Activated CD8-positive, alpha-beta T cell treated with anti-CD3 and anti-CD28 coated beads, Interleukin-2, amount 10 ng/mL, durations not matched to agents 7 days and 5 days (primary cell): Measurements from ENCODE around the gene LPA. TPM values are rescaled to one million over a fixed set of nuclear protein-coding genes. Genes with fewer than 3 reads are reported as not detected.
"Not testable (repeated sequence)": the region's sequence is repeated elsewhere in the genome, so short reads cannot be mapped to it uniquely, and the experiment has no call there.

ENCODE experiments used
- ATAC-seq: fragments of 150-1000 bp; cut with Tn5 transposase; one replicate; pipeline ENCODE4 v1.10.0; 2021; ENCODE audit warnings: moderate library complexity
- CTCF ChIA-PET: fragments of 350-600 bp; sonication (Branson Sonifier 250); formaldehyde crosslinking; loops from one replicate; lab custom pipeline; 2021; ENCODE audit warnings: antibody characterized with exemption; lab: Charles Lee
- POLR2A ChIA-PET: fragments of 350-600 bp; sonication (Branson Sonifier 250); formaldehyde crosslinking; loops from one replicate; lab custom pipeline; 2021; ENCODE audit warnings: antibody characterized with exemption; lab: Charles Lee
- DNase-seq: peaks from one replicate; pipeline ENCODE4 v3.0.0-alpha.2; 2020
- H3K27ac Mint-ChIP-seq: one replicate; pipeline ENCODE4 v1.8.0; 2021; ENCODE audit warnings: mild to moderate bottlenecking, mixed read lengths
- H3K27me3 Mint-ChIP-seq: one replicate; pipeline ENCODE4 v1.8.0; 2021; ENCODE audit warnings: low read depth, mixed read lengths
- H3K36me3 Mint-ChIP-seq: one replicate; pipeline ENCODE4 v1.8.0; 2021; ENCODE audit warnings: low read depth, mixed read lengths
- H3K4me1 Mint-ChIP-seq: one replicate; pipeline ENCODE4 v1.8.0; 2021; ENCODE audit warnings: low read depth, mixed read lengths
- H3K4me3 Mint-ChIP-seq: one replicate; pipeline ENCODE4 v1.8.0; 2021; ENCODE audit warnings: mild to moderate bottlenecking, mixed read lengths
- H3K9me3 Mint-ChIP-seq: one replicate; pipeline ENCODE4 v1.8.0; 2022; ENCODE audit warnings: mixed read lengths; ENCODE audit not compliant: insufficient read depth
- total RNA-seq, 2 experiments: library from RNA; stranded (reverse); gene quantifications; one replicate each; pipeline ENCODE4 v1.2.3, GENCODE V29; 2021

LPA gene, protein sequence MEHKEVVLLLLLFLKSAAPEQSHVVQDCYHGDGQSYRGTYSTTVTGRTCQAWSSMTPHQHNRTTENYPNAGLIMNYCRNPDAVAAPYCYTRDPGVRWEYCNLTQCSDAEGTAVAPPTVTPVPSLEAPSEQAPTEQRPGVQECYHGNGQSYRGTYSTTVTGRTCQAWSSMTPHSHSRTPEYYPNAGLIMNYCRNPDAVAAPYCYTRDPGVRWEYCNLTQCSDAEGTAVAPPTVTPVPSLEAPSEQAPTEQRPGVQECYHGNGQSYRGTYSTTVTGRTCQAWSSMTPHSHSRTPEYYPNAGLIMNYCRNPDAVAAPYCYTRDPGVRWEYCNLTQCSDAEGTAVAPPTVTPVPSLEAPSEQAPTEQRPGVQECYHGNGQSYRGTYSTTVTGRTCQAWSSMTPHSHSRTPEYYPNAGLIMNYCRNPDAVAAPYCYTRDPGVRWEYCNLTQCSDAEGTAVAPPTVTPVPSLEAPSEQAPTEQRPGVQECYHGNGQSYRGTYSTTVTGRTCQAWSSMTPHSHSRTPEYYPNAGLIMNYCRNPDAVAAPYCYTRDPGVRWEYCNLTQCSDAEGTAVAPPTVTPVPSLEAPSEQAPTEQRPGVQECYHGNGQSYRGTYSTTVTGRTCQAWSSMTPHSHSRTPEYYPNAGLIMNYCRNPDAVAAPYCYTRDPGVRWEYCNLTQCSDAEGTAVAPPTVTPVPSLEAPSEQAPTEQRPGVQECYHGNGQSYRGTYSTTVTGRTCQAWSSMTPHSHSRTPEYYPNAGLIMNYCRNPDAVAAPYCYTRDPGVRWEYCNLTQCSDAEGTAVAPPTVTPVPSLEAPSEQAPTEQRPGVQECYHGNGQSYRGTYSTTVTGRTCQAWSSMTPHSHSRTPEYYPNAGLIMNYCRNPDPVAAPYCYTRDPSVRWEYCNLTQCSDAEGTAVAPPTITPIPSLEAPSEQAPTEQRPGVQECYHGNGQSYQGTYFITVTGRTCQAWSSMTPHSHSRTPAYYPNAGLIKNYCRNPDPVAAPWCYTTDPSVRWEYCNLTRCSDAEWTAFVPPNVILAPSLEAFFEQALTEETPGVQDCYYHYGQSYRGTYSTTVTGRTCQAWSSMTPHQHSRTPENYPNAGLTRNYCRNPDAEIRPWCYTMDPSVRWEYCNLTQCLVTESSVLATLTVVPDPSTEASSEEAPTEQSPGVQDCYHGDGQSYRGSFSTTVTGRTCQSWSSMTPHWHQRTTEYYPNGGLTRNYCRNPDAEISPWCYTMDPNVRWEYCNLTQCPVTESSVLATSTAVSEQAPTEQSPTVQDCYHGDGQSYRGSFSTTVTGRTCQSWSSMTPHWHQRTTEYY (N-terminal part only)
- not detected for total RNA-seq

DNA sequence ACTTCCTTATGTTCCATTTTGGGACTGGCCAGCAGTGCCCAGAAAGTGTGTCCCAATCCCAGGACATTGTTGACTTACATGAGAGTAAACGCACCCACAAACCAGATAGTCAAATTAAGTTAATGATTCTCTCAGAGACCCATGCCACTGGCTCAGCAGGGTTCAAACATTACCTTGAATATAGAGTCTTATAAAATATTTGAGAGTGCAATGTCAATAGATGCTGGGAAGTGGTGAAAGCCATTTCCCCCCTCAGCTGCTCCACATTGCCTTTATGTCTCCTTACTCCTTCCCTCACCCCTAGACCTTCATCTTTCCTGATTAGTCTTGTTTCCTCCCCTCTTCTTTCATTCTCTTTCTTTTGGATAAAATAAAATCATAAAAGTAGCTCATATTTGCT, at the start of gene LPA:
Gene LPA (minus strand): TSS at position 78 of the 400 bp plus-strand sequence. CDS start 61 bp downstream, at position 17.
- H3K27me3 Mint-ChIP-seq, CTCF ChIA-PET, DNase-seq, H3K4me3 Mint-ChIP-seq, H3K36me3 Mint-ChIP-seq, H3K4me1 Mint-ChIP-seq, POLR2A ChIA-PET, H3K27ac Mint-ChIP-seq, ATAC-seq, H3K9me3 Mint-ChIP-seq: not testable (repeated sequence)

DNA sequence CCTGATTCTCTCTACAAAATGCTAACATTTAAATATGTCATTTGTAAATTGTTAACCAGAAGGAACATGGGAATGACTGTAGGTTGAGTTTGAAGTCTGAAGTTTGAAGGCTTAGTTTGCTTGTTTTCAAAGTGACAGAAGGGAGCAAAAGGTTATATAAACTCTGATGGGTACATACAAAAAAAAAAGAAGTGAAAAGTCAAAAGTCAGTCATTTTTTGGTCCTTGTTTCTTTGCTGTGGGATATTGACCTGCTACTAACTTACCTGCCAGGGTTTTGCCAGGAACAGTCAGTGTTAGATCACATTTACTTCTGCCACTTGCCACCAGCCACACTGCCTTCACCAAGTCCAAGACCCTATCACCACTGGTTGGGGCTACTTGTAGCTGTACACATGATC, 44.9 kb upstream of the LPA start:
- H3K36me3 Mint-ChIP-seq, H3K9me3 Mint-ChIP-seq, H3K27me3 Mint-ChIP-seq, H3K27ac Mint-ChIP-seq, ATAC-seq, DNase-seq, H3K4me1 Mint-ChIP-seq, CTCF ChIA-PET, H3K4me3 Mint-ChIP-seq, POLR2A ChIA-PET: not testable (repeated sequence)

DNA sequence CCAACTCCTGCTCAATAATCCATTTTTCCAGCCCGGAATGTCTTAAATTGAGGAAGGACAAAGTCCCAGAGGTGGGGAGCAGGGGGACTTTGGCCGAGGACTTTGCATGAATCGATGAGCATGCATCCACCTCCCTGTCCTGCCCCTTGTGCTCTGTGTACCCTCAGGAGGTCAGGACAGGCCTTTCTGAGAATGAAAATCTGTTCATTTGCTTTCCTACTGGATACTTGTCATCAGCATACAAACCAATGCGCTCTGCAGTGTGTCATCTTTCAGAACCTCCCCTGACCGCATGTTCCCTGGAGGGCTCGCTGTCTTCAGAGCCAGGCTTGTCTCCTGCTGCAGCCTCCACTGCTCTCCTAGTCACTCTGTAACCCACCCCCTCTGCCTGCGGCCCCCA, 40.6 kb upstream of the LPA start:
- ATAC-seq, H3K36me3 Mint-ChIP-seq, CTCF ChIA-PET, H3K9me3 Mint-ChIP-seq, POLR2A ChIA-PET, H3K4me1 Mint-ChIP-seq, H3K27me3 Mint-ChIP-seq, DNase-seq, H3K4me3 Mint-ChIP-seq, H3K27ac Mint-ChIP-seq: not testable (repeated sequence)

DNA sequence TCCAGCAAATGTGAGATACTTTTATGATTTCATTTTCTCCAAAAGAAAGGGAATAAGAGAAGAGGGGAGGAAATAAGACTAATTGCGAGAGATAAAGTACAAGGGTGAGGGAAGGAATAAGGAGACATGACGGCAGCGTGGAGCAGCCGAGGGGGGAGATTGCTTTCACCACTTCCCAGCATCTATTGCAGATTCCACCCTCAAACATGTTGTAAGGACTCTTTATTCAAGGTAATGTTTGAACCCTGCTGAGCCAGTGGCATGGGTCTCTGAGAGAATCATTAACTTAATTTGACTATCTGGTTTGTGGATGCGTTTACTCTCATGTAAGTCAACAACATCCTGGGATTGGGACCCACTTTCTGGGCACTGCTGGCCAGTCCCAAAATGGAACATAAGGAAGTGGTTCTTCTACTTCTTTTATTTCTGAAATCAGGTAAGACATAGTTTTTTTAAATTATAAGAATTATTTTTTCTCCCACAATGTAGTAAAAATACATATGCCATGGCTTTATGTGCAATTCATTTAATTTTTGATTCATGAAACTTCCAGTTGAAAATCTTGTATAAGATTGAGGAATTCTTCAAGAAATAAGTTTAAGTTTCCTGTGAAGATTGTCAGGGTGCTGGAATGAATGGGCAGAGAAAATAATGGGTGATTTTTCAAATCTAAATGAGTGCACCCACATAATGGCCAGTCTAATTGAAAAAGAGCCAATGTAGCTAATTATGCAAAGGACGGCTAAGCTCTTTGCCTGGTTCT, 38.0 kb upstream of the LPA start, which contains the start of gene PLG:
Gene PLG (plus strand): TSS at position 327 of the 763 bp plus-strand sequence. CDS start 61 bp downstream, at position 388.
- CTCF ChIA-PET, H3K27ac Mint-ChIP-seq, H3K9me3 Mint-ChIP-seq, ATAC-seq, DNase-seq, H3K4me1 Mint-ChIP-seq, H3K4me3 Mint-ChIP-seq, POLR2A ChIA-PET, H3K27me3 Mint-ChIP-seq, H3K36me3 Mint-ChIP-seq: not testable (repeated sequence)

DNA sequence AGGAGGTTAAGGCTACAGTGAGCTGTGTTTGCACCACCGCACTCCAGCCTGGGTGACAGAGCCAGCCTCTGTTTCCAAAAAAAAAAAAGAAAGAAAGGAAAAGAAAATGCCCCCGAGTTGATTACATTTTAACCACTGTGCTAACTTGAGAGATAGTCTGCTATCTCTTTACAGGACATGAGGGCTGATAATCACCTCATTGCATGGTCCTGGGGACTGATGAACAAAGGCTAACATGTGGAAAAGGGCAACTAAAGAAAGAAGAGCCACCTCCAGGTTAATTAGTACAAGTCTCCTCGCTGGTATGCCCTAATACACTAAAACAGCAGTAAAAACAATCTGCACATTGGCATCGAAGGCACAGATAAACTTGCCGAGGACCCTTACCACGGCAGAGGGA, 33.8 kb upstream of the LPA start:
- H3K9me3 Mint-ChIP-seq, result no peaks in the 10 kb centered on the region
- no peak overlapping the region for H3K4me3 Mint-ChIP-seq
- no peaks in the 10 kb centered on the region for H3K27me3 Mint-ChIP-seq
- ChIA-PET CTCF (no interaction called here), POLR2A (no interaction called here)
- H3K27ac Mint-ChIP-seq, result no peak overlapping the region
- DNase-seq, result no peak
- ATAC-seq, result no peak
- H3K4me1 Mint-ChIP-seq, result no peaks in the 10 kb centered on the region
- H3K36me3 Mint-ChIP-seq, result no peaks in the 10 kb centered on the region

DNA sequence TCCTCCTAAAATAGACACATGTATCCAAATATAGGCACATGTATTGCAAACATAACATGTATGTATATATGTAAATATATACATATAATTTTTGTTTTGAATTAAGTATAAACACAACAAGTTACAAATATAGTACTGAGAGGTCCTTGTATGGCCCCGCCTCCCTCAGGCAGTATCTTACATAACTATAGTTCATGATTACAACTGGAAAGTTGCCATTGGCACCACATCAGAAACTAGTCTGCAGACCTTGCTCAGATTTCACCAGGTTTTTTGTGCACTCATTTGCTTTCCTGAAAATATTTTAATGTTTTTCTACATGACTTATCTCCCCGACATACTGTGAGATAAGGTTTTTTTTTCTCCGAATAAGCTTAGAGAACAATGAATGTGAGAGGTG, 32.8 kb upstream of the LPA start:
- H3K4me1 Mint-ChIP-seq, CTCF ChIA-PET, POLR2A ChIA-PET, DNase-seq, ATAC-seq, H3K27ac Mint-ChIP-seq, H3K9me3 Mint-ChIP-seq, H3K27me3 Mint-ChIP-seq, H3K36me3 Mint-ChIP-seq, H3K4me3 Mint-ChIP-seq: not testable (repeated sequence)

DNA sequence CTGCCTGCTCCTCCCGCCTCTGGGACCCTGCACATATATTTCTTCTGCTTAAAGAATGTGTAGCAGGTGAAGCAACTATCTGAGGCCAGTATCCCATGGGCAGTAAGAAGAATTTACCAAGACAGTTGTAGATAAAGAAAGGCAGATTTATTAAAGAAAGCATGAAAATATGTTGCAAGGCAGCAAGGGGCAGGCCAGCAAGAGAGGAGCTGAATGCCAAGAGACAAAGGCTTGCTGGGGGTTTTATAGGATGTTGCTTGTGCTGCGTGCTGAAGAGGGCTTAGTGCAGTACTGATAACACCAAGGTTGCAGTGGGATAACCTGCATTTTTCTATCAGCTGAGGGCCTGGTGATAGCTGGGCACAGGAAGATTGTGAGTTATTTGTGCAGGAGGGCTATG, 31.5 kb upstream of the LPA start:
- H3K27ac Mint-ChIP-seq, H3K36me3 Mint-ChIP-seq, H3K27me3 Mint-ChIP-seq, H3K4me3 Mint-ChIP-seq, CTCF ChIA-PET, H3K4me1 Mint-ChIP-seq, H3K9me3 Mint-ChIP-seq, POLR2A ChIA-PET, DNase-seq, ATAC-seq: not testable (repeated sequence)

DNA sequence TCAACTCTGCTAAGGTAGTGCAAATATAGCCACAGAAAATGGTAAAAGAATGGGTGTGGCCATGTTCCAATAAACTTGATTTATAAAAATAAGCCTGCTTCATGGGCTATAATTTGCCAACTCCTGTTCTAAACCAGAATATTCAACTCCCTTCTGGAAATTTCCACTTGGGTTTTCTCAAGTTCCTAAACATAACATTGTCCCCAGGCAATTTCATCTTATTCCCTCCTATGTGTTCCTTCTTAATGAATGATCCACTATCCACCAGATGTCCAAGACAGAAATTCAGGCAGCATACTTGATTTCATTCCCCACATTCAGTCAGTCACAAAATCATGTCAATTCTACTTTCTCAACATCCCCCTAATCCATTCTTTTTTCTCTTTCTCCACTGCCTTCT, 30.9 kb upstream of the LPA start:
- H3K27me3 Mint-ChIP-seq, H3K4me1 Mint-ChIP-seq, DNase-seq, ATAC-seq, H3K27ac Mint-ChIP-seq, POLR2A ChIA-PET, H3K36me3 Mint-ChIP-seq, H3K9me3 Mint-ChIP-seq, H3K4me3 Mint-ChIP-seq, CTCF ChIA-PET: not testable (repeated sequence)

DNA sequence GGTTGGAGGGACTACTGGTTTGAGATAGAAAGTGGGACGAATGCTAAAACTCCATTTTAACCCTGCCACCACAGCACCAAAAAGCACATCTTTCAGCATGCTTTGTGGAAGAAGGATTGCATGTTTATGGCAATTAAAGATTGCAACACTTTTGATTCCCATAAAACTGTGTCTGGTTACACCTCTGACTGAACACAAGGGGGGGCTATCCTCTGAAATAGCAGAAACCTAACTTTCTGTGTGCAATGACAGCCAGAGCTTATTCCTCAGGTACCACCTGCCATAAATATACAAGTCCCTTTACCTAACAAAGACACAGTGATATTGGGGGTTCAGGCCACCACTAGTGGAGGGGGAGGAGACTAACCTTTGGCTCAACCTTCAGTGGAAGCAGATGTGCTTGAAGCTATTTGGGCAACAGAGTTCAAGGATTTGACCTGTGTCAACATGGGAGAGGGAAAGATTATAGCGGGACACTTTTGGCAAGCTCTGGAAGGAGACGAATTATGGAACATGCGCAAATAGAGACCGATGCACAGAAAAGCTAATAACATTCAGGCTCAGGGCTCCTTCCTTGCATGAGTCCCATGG, 28.4 kb upstream of the LPA start:
- H3K27ac Mint-ChIP-seq, result no peak overlapping the region
- no peak overlapping the region for H3K4me3 Mint-ChIP-seq
- no peaks in the 10 kb centered on the region for H3K27me3 Mint-ChIP-seq
- POLR2A ChIA-PET, result no interaction called here
- CTCF ChIA-PET, result no interaction called here
- no peaks in the 10 kb centered on the region for H3K4me1 Mint-ChIP-seq
- ATAC-seq, result no peak
- no peak for DNase-seq
- no peaks in the 10 kb centered on the region for H3K36me3 Mint-ChIP-seq
- H3K9me3 Mint-ChIP-seq, result no peaks in the 10 kb centered on the region

DNA sequence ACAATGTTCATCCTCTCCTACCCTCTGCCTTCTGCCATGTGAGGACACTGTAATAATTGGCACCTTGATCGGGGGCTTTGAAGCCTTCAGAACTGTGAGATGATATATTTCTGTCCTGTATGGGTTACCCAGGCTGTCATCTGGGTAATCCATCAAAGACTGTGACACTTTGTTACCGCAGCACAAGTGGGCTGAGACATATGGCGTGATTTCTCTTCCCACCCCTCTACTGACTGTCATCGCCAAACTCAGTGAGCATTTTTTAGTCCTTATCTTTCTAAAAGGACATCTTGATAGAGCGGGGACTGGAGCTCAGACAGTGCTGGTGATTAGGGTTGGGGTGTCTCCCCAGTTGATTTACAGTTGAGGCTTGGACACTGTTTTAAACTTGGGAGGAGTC, 27.5 kb upstream of the LPA start:
- Mint-ChIP-seq H3K9me3 (no peaks in the 10 kb centered on the region), H3K27me3 (no peaks in the 10 kb centered on the region), H3K27ac (no peak overlapping the region), H3K4me3 (no peak overlapping the region), H3K36me3 (no peaks in the 10 kb centered on the region), H3K4me1 (no peaks in the 10 kb centered on the region)
- ChIA-PET CTCF (no interaction called here), POLR2A (no interaction called here)
- DNase-seq (no peak), ATAC-seq (no peak)

DNA sequence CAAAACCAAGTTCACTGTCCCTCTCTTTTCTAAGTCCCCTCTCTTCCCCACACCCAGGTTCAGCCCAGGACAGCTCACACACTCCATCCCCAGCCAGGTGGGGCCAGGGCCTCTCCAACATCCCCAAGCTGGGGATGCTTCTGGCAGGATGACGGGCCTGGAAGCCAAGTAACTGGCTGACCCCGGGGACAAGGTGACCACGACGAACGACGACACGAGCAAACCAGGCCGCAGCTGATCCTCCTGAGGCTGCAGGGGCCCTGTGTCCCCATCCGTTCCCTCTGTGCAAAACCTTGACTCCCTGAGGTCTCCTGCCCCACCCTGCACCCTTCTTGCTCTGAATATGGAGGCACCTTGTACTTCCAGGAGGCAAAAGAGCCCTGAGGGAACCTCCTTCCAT, 26.4 kb upstream of the LPA start:
- DNase-seq (no peak), ATAC-seq (no peak)
- Mint-ChIP-seq H3K27me3 (no peaks in the 10 kb centered on the region), H3K9me3 (no peaks in the 10 kb centered on the region), H3K4me3 (no peak overlapping the region), H3K36me3 (no peaks in the 10 kb centered on the region), H3K4me1 (no peaks in the 10 kb centered on the region), H3K27ac (no peak overlapping the region)
- ChIA-PET CTCF (no interaction called here), POLR2A (no interaction called here)
